IMR-90 (cell line): ENCODE measurements around the gene STYXL1. TPM values are rescaled to one million over a fixed set of nuclear protein-coding genes. Genes with fewer than 3 reads are reported as not detected.

Source experiments
- ATAC-seq: fragments of 200-7000 bp; cut with Tn5 transposase; 2 replicates; pipeline ENCODE4 v1.9.1; 2020; ENCODE audit warnings: low read depth, mild to moderate bottlenecking, moderate library complexity
- BruUV-seq: library from RNA; stranded (reverse); fragments of 400-500 nt; replicated peaks from 2 replicates; lab custom pipeline; 2021; lab: Mats Ljungman, UMichigan
- CTCF ChIA-PET: fragments of 300-600 bp; formaldehyde crosslinking; extraction: SDS; loops from one replicate; lab custom pipeline; 2021; ENCODE audit warnings: antibody characterized with exemption; lab: Yijun Ruan, JAX
- POLR2A ChIA-PET: fragments of 300-600 bp; sonication (Branson Sonifier 250); formaldehyde crosslinking; loops from one replicate; lab custom pipeline; 2022; ENCODE audit warnings: antibody characterized with exemption; ENCODE audit not compliant: unreplicated experiment; lab: Charles Lee
- DNase-seq: peaks from one replicate; pipeline ENCODE4 v3.0.0; 2013
- H2AFZ ChIP-seq: replicated peaks from 2 replicates; pipeline ENCODE3; 2013; ENCODE audit warnings: low read length, mild to moderate bottlenecking; ENCODE audit not compliant: poor library complexity
- H2AK5ac ChIP-seq: 2 replicates; pipeline ENCODE4 v1.6.1; 2013; ENCODE audit warnings: low read depth, low read length, inconsistent platforms
- H2AK9ac ChIP-seq: replicated peaks from 2 replicates; pipeline ENCODE3; 2013; ENCODE audit warnings: mild to moderate bottlenecking, low read depth, low read length, moderate library complexity; ENCODE audit not compliant: poor library complexity
- H2BK120ac ChIP-seq: 2 replicates; pipeline ENCODE4 v1.6.1; 2013; ENCODE audit warnings: low read depth, low read length, inconsistent platforms
- H2BK15ac ChIP-seq: 3 replicates; pipeline ENCODE4 v1.6.1; 2013; ENCODE audit warnings: low read depth, low read length, inconsistent platforms
- H2BK20ac ChIP-seq: 2 replicates; pipeline ENCODE4 v1.6.1; 2013; ENCODE audit warnings: low read depth, mild to moderate bottlenecking, inconsistent platforms, low read length, moderate library complexity
- H2BK5ac ChIP-seq: 2 replicates; pipeline ENCODE4 v1.6.1; 2013; ENCODE audit warnings: mild to moderate bottlenecking, low read depth, low read length, inconsistent platforms; ENCODE audit not compliant: poor library complexity, severe bottlenecking
- H3K14ac ChIP-seq: replicated peaks from 2 replicates; pipeline ENCODE4 v1.6.1; 2013; ENCODE audit warnings: low read depth, low read length, inconsistent platforms
- H3K18ac ChIP-seq: 2 replicates; pipeline ENCODE4 v1.6.1; 2013; ENCODE audit warnings: low read depth, low read length, control low read depth
- H3K23ac ChIP-seq: 2 replicates; pipeline ENCODE4 v1.6.1; 2013; ENCODE audit warnings: low read depth, low read length, inconsistent platforms
- H3K27ac ChIP-seq: 2 replicates; pipeline ENCODE4 v1.5.1; 2013; ENCODE audit warnings: mild to moderate bottlenecking, control low read depth, low read length; ENCODE audit not compliant: insufficient read depth
- H3K27me3 ChIP-seq: 2 replicates; pipeline ENCODE4 v1.6.1; 2013; ENCODE audit warnings: low read length; ENCODE audit not compliant: control insufficient read depth, insufficient read depth
- H3K36me3 ChIP-seq: 2 replicates; pipeline ENCODE4 v1.6.1; 2013; ENCODE audit warnings: low read length, mixed read lengths; ENCODE audit not compliant: control insufficient read depth, insufficient read depth
- H3K4ac ChIP-seq: 2 replicates; pipeline ENCODE4 v1.6.1; 2013; ENCODE audit warnings: low read depth, low read length, inconsistent platforms
- H3K4me1 ChIP-seq: 2 replicates; pipeline ENCODE4 v1.6.1; 2013; ENCODE audit warnings: low read length, mixed read lengths; ENCODE audit not compliant: control insufficient read depth, insufficient read depth
- H3K4me2 ChIP-seq: 2 replicates; pipeline ENCODE4 v1.6.1; 2013; ENCODE audit warnings: low read depth, mild to moderate bottlenecking, control low read depth, low read length, moderate library complexity
- H3K4me3 ChIP-seq: 2 replicates; pipeline ENCODE4 v1.5.1; 2013; ENCODE audit warnings: low read depth, mild to moderate bottlenecking, control low read depth, low read length, moderate library complexity; ENCODE audit not compliant: insufficient read depth
- H3K56ac ChIP-seq: 2 replicates; pipeline ENCODE4 v1.6.1; 2013; ENCODE audit warnings: low read length, inconsistent platforms; ENCODE audit not compliant: insufficient read depth; ENCODE audit errors: extremely low read depth
- H3K79me1 ChIP-seq, 2 experiments: 2 replicates each; pipeline ENCODE4 v1.6.1; 2013; ENCODE audit warnings: low read length in 2 of 2, inconsistent platforms in 1 of 2, low read depth in 1 of 2
- H3K9ac ChIP-seq: 2 replicates; pipeline ENCODE4 v1.6.1; 2013; ENCODE audit warnings: low read depth, low read length, control low read depth
- H3K9me1 ChIP-seq: 2 replicates; pipeline ENCODE4 v1.6.1; 2013; ENCODE audit warnings: low read length, inconsistent platforms; ENCODE audit not compliant: insufficient read depth
- H3K9me3 ChIP-seq: 2 replicates; pipeline ENCODE4 v1.6.1; 2013; ENCODE audit warnings: low read length; ENCODE audit not compliant: control insufficient read depth, insufficient read depth
- H4K20me1 ChIP-seq: 2 replicates; pipeline ENCODE4 v1.6.1; 2013; ENCODE audit warnings: low read length, inconsistent platforms; ENCODE audit not compliant: insufficient read depth
- H4K5ac ChIP-seq: 2 replicates; pipeline ENCODE4 v1.6.1; 2013; ENCODE audit warnings: mild to moderate bottlenecking, low read depth, low read length, control low read depth
- H4K8ac ChIP-seq, 2 experiments: 2 replicates each; pipeline ENCODE4 v1.6.1; 2013; ENCODE audit warnings: low read depth in 2 of 2, low read length in 2 of 2, control low read depth in 1 of 2, inconsistent platforms in 1 of 2
- H4K91ac ChIP-seq: 2 replicates; pipeline ENCODE4 v1.6.1; 2013; ENCODE audit warnings: low read depth, low read length, inconsistent platforms; ENCODE audit not compliant: insufficient read depth
- FOS ChIP-seq: fragments of 150-350 bp; IDR thresholded peaks from 2 replicates; pipeline ENCODE4 v1.6.1; 2016; ENCODE audit warnings: low read depth, low read length
- MXI1 ChIP-seq: IDR thresholded peaks from 2 replicates; pipeline ENCODE4 v1.6.1; 2012; ENCODE audit warnings: low read depth, mild to moderate bottlenecking, low read length, moderate library complexity, borderline replicate concordance
- RAD21 ChIP-seq: IDR thresholded peaks from 2 replicates; pipeline ENCODE4 v1.6.1; 2012; ENCODE audit warnings: low read length, improper control_type of control experiment
- SMC3 ChIP-seq: fragments of 150-350 bp; IDR thresholded peaks from 2 replicates; pipeline ENCODE4 v1.6.1; 2016; ENCODE audit warnings: low read depth, mild to moderate bottlenecking, antibody characterized with exemption, low read length, moderate library complexity
- USF2 ChIP-seq: fragments of 150-350 bp; IDR thresholded peaks from 2 replicates; pipeline ENCODE4 v1.6.1; 2017; ENCODE audit warnings: mild to moderate bottlenecking, antibody characterized with exemption, low read length, low read depth
- WGBS, 2 experiments: methylation state at CpG; one replicate each; pipeline versions ENCODE4 v1.1.5 to v1.1.7; 2013; ENCODE audit warnings: missing lambda C conversion rate in 2 of 2; ENCODE audit not compliant: insufficient read length in 1 of 2; ENCODE audit errors: extremely low coverage in 2 of 2; 5-methylcytosine and 5-hydroxymethylcytosine counted together
- dilution Hi-C: fragments of 300-500 bp; cut with HindIII; formaldehyde crosslinking; loops from one replicate; pipeline ENCODE4 v1.14.3; 2018; ENCODE audit warnings: low sequenced_read_pairs; ENCODE audit not compliant: unreplicated experiment
- in situ Hi-C: fragments of 300-500 bp; cut with MboI; formaldehyde crosslinking; loops from 3 replicates; pipeline ENCODE4 v1.14.3; 2019; ENCODE audit warnings: low sequenced_read_pairs, inconsistent platforms, mixed read lengths
- intact Hi-C: fragments of 100-400 bp; cut with micrococcal nuclease; formaldehyde crosslinking; loops from 2 replicates; pipeline ENCODE4 v1.10.0; 2022
- polyA plus RNA-seq, 3 experiments: library from polyadenylated mRNA; depleted of rRNA; stranded (reverse); fragments of >200 nt; gene quantifications; 2 replicates each; pipeline ENCODE4 v1.2.3, GENCODE V29; 2012; ENCODE audit warnings: low replicate concordance in 1 of 3
- total RNA-seq: library from RNA; depleted of rRNA; stranded (reverse); fragments of >200 nt; gene quantifications from 2 replicates; pipeline ENCODE4 v1.2.3, GENCODE V29; 2012

The STYXL1 gene
- total and polyA plus RNA-seq, 2 of the 4 experiments (the other 2 are of a cell fraction), result 66.1 to 73.8 TPM

DNA sequence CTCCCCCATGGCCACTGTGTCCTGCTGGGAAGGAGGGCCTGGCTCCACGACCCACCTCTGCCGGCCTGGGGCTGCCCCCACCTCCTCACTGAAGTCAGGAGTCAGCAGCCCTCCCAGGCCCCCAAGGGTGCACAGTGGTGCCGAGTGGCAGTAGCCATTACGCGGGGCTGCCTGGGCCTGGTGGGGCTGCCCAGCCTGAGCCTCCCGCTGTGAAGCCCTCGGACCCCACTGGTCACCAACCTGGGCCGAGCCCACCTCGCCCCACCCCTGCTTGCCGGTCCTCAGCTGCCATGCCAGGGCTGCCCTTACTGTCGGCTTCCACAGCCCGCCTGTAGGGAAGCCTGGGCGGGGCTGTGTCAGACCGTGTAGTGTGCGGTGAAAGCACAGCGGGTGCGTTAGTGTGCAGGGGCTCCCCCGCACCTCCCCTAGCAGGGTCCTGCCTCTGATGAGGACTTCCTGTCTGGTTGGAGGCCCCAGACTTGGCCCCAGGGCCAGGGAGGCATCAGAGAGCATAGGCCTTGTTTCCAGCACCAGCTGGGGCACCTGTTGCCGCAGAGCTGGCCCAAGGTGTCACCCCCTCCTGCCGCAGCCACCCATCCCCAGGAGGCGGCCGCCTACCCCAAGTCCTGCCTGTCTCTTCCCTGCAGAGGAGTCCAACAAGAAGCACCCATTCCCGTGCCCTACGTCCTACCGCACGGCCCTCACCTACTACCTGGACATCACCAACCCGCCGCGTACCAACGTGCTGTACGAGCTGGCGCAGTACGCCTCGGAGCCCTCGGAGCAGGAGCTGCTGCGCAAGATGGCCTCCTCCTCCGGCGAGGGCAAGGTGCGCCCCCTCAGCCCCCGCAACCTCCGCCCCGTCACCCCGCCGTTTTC lies 63.4 kb downstream of the STYXL1 start:
- H2AK5ac ChIP-seq, result no peak overlapping the region
- H3K36me3 ChIP-seq, result peaks cover 76% of the 10 kb centered on the region
- H2BK5ac ChIP-seq, result no peak overlapping the region
- POLR2A ChIA-PET, result no interaction called here
- dilution Hi-C loops, result no loop called here
- no peak overlapping the region for H2AK9ac ChIP-seq
- no peaks in the 10 kb centered on the region for H3K27me3 ChIP-seq
- no peak overlapping the region for H4K8ac ChIP-seq
- no peak overlapping the region for H3K4ac ChIP-seq
- no peak for ATAC-seq
- H2AFZ ChIP-seq, result no peak overlapping the region
- H3K9me1 ChIP-seq, result no peaks in the 10 kb centered on the region
- in situ Hi-C loops, result no loop called here
- no peak for TF ChIP-seq MXI1
- no peak for TF ChIP-seq RAD21
- no peak for TF ChIP-seq SMC3
- TF ChIP-seq USF2, result no peak
- no peak for TF ChIP-seq FOS
- no peaks in the 10 kb centered on the region for H3K79me1 ChIP-seq
- no peak overlapping the region for H3K14ac ChIP-seq
- BruUV-seq, result no TSS peak
- H2BK120ac ChIP-seq, result no peak overlapping the region
- no peak overlapping the region for H3K18ac ChIP-seq
- no peak overlapping the region for H3K4me2 ChIP-seq
- no peaks in the 10 kb centered on the region for H3K9me3 ChIP-seq
- H4K91ac ChIP-seq, result no peak overlapping the region
- H2BK15ac ChIP-seq, result no peak overlapping the region
- H3K9ac ChIP-seq, result no peak overlapping the region
- DNase-seq, result no peak
- WGBS, 2 experiments, result 93% methylated on average over 16 of the region's 44 CpGs; no CpG with 5 or more reads in 1 of the 2 experiments
- no peak overlapping the region for H3K27ac ChIP-seq
- peaks cover 4% of the 10 kb centered on the region for H4K20me1 ChIP-seq
- no peaks in the 10 kb centered on the region for H3K4me1 ChIP-seq
- no peak overlapping the region for H4K5ac ChIP-seq
- intact Hi-C loops, result no loop called here
- H2BK20ac ChIP-seq, result no peak overlapping the region
- no peak overlapping the region for H3K56ac ChIP-seq
- no peak overlapping the region for H3K23ac ChIP-seq
- CTCF ChIA-PET, result no interaction called here
- H3K4me3 ChIP-seq, result no peak overlapping the region
